ENCODE data around the gene MYO7B. TPM values are rescaled to one million over a fixed set of nuclear protein-coding genes. Genes with fewer than 3 reads are reported as not detected.

Gene MYO7B
- polyA plus RNA-seq, 2 of the 4 experiments (the other 2 are of a cell fraction) = 0.04 to 0.09 TPM

DNA sequence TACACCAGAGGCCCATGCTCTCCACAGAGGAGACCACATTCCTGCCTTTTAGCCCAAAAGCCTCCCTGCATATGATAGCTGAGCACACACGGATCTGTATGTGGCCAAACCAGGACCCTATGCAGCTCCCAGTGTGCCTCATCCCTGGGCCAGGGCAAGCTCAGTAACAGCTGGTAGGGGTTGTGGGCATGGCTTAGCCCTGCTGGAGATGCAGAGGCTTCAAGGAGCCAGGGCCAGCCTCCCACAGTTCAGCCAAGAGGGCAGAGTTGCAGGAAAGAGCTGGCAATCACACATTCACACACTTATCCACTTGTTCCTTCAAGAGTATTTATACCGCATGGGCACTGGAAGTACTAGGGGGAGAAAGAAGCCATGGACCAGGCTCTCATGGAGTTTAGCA is 141.4 kb downstream of the MYO7B start:
- POLR2A ChIA-PET = no interaction called here
- ATAC-seq (no peak), DNase-seq (ENCODE audit: low read depth in 1 of 2, low spot score in 1 of 2) (no peak), FAIRE-seq (no peak)
- WGBS (ENCODE audit: missing lambda C conversion rate) = 89% methylated on average over 2 of the region's 2 CpGs
- TF ChIP-seq ESRRA (IDR thresholded peaks at IDR 0.05; ENCODE audit: borderline replicate concordance, low read length) (no peak), CBX8 (IDR thresholded peaks at IDR 0.05) (no peak)
- TF ChIP-seq, protein P1, sequence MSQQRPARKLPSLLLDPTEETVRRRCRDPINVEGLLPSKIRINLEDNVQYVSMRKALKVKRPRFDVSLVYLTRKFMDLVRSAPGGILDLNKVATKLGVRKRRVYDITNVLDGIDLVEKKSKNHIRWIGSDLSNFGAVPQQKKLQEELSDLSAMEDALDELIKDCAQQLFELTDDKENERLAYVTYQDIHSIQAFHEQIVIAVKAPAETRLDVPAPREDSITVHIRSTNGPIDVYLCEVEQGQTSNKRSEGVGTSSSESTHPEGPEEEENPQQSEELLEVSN (IDR thresholded peaks at IDR 0.05; ENCODE audit: borderline replicate concordance, low read depth) = no peak
- Histone ChIP-seq H3K4me2 (no peak overlapping the region), H3K4me3 (no peak overlapping the region), H3K4me1 (peaks cover 11% of the 10 kb centered on the region), H3K27ac (no peak overlapping the region), H3K9me3 (no peaks in the 10 kb centered on the region)
- CTCF ChIA-PET = interaction anchor here (1.4 to 2.7 kb wide), 3 partner anchors 19 to 27 kb away, joined by 3 to 10 read pairs (median 4); partner anchors contain the start of gene SFT2D3

DNA sequence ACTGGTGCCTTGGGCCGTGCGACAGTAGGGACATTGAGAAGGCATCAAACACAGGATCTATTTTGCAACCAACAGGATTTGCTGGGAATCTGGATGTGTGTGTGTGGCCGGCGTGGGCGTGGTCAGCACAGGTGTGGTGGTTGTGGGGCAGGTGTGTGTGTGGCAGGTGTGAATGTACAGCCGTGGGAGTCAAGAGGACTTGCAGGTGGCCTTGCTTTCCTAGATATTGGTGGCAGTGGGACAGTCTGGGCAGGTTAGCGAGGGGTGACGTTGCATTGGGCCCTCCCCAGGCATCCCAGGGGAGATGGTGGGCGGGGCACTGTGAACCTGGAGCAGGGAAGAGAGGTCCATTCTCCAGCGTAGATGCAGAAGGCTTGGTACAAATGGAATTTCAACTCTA is 143.0 kb downstream of the MYO7B start:
- Histone ChIP-seq H3K9me3 (no peaks in the 10 kb centered on the region), H3K4me1 (peaks cover 11% of the 10 kb centered on the region), H3K4me3 (no peak overlapping the region), H3K27ac (no peak overlapping the region), H3K4me2 (no peak overlapping the region)
- no peak for FAIRE-seq
- 66% methylated on average over 10 of the region's 10 CpGs for WGBS (ENCODE audit: missing lambda C conversion rate)
- ChIA-PET CTCF (no interaction called here), POLR2A (no interaction called here)
- no peak for ATAC-seq
- no peak for TF ChIP-seq CEBPB (IDR thresholded peaks at IDR 0.05)
- no peak for TF ChIP-seq HDAC2 (IDR thresholded peaks at IDR 0.05)
- TF ChIP-seq NPAS2 (CRISPR knock-in tag; IDR thresholded peaks at IDR 0.05; ENCODE audit: borderline replicate concordance) = no peak
- no peak for TF ChIP-seq MAZ (IDR thresholded peaks at IDR 0.05; ENCODE audit: borderline replicate concordance, low read depth, low read length)
- TF ChIP-seq EHF (CRISPR knock-in tag; IDR thresholded peaks at IDR 0.05) = no peak
- TF ChIP-seq FOXS1 (CRISPR knock-in tag; IDR thresholded peaks at IDR 0.05) = no peak
- TF ChIP-seq SMC3 (IDR thresholded peaks at IDR 0.05) = no peak
- no peak for TF ChIP-seq POLR2A (IDR thresholded peaks at IDR 0.05; ENCODE audit: low read length)
- TF ChIP-seq CHD4 (IDR thresholded peaks at IDR 0.05; ENCODE audit: borderline replicate concordance) = no peak
- no peak for TF ChIP-seq RNF2 (IDR thresholded peaks at IDR 0.05; ENCODE audit: borderline replicate concordance, low read depth)
- TF ChIP-seq NFE2L2 (conservative IDR thresholded peaks at IDR 0.05; ENCODE audit: low read length) = no peak
- TF ChIP-seq TP53 (CRISPR knock-in tag; IDR thresholded peaks at IDR 0.05) = no peak
- no peak for TF ChIP-seq MYC (IDR thresholded peaks at IDR 0.05; ENCODE audit: borderline replicate concordance, low read length)
- TF ChIP-seq, protein P2, sequence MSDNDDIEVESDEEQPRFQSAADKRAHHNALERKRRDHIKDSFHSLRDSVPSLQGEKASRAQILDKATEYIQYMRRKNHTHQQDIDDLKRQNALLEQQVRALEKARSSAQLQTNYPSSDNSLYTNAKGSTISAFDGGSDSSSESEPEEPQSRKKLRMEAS (IDR thresholded peaks at IDR 0.05) = no peak
- TF ChIP-seq, protein P3, sequence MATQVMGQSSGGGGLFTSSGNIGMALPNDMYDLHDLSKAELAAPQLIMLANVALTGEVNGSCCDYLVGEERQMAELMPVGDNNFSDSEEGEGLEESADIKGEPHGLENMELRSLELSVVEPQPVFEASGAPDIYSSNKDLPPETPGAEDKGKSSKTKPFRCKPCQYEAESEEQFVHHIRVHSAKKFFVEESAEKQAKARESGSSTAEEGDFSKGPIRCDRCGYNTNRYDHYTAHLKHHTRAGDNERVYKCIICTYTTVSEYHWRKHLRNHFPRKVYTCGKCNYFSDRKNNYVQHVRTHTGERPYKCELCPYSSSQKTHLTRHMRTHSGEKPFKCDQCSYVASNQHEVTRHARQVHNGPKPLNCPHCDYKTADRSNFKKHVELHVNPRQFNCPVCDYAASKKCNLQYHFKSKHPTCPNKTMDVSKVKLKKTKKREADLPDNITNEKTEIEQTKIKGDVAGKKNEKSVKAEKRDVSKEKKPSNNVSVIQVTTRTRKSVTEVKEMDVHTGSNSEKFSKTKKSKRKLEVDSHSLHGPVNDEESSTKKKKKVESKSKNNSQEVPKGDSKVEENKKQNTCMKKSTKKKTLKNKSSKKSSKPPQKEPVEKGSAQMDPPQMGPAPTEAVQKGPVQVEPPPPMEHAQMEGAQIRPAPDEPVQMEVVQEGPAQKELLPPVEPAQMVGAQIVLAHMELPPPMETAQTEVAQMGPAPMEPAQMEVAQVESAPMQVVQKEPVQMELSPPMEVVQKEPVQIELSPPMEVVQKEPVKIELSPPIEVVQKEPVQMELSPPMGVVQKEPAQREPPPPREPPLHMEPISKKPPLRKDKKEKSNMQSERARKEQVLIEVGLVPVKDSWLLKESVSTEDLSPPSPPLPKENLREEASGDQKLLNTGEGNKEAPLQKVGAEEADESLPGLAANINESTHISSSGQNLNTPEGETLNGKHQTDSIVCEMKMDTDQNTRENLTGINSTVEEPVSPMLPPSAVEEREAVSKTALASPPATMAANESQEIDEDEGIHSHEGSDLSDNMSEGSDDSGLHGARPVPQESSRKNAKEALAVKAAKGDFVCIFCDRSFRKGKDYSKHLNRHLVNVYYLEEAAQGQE (IDR thresholded peaks at IDR 0.05) = no peak
- no peak for TF ChIP-seq ZFP36 (IDR thresholded peaks at IDR 0.05; ENCODE audit: borderline replicate concordance, partially characterized antibody)
- TF ChIP-seq POLR2AphosphoS2 (conservative IDR thresholded peaks at IDR 0.05; ENCODE audit: low read length) = no peak
- no peak for TF ChIP-seq ZC3H11A (IDR thresholded peaks at IDR 0.05)
- TF ChIP-seq RCOR1 (IDR thresholded peaks at IDR 0.05; ENCODE audit: low read depth, low read length) = no peak
- TF ChIP-seq GATA3 (IDR thresholded peaks at IDR 0.05; ENCODE audit: borderline replicate concordance) = no peak
- no peak for DNase-seq (ENCODE audit: low read depth in 1 of 2, low spot score in 1 of 2)

Data from A549 (cell line).